ENCODE measurements around the gene ATP2B2. TPM values are rescaled to one million over a fixed set of nuclear protein-coding genes. Genes with fewer than 3 reads are reported as not detected.

ATP2B2 gene
- total RNA-seq, 4 donors from 2014 or later, result 0.42 to 2.0 (median 1.1) TPM

GRCh38 chr3:10534066-10534465 lies 28.7 kb upstream of the ATP2B2 start:
- H3K9me3 ChIP-seq, result peaks cover 0 to under 1% (median 0%) of the 10 kb centered on the region in 4 donors
- no peak for DNase-seq (ENCODE audit: low spot score in 2 of 2)
- WGBS, 2 donors, result 80 to 91% methylated on average over 4 of the region's 4 CpGs
- no peak overlapping the region for H3K27ac ChIP-seq
- no peaks in the 10 kb centered on the region for H3K27me3 ChIP-seq
- TF ChIP-seq CTCF (IDR thresholded peaks at IDR 0.05), result no peak
- no peak for TF ChIP-seq EP300 (IDR thresholded peaks at IDR 0.05)
- H3K36me3 ChIP-seq, result no peaks in the 10 kb centered on the region
- H3K4me3 ChIP-seq, result no peak overlapping the region
- H3K4me1 ChIP-seq, result no peaks in the 10 kb centered on the region

GRCh38 chr3:10533737-10534023 lies 28.3 kb upstream of the ATP2B2 start:
- Histone ChIP-seq H3K27ac (no peak overlapping the region), H3K9me3 (no peaks in the 10 kb centered on the region), H3K4me3 (no peak overlapping the region), H3K4me1 (no peaks in the 10 kb centered on the region), H3K27me3 (no peaks in the 10 kb centered on the region), H3K36me3 (no peaks in the 10 kb centered on the region)
- TF ChIP-seq EP300 (IDR thresholded peaks at IDR 0.05) (no peak), POLR2A (IDR thresholded peaks at IDR 0.05) (no peak), CTCF (IDR thresholded peaks at IDR 0.05) (no peak)
- DNase-seq (ENCODE audit: low spot score in 2 of 2), result no peak

GRCh38 chr3:10532939-10533736 lies 27.8 kb upstream of the ATP2B2 start:
- H3K27ac ChIP-seq, result no peak overlapping the region
- no peaks in the 10 kb centered on the region for H3K9me3 ChIP-seq
- no peak overlapping the region for H3K4me3 ChIP-seq
- 93% methylated on average over 7 of the region's 7 CpGs for WGBS, 2 donors
- no peaks in the 10 kb centered on the region for H3K4me1 ChIP-seq
- no peaks in the 10 kb centered on the region for H3K27me3 ChIP-seq
- no peak for DNase-seq (ENCODE audit: low spot score in 2 of 2)
- TF ChIP-seq POLR2A (IDR thresholded peaks at IDR 0.05) (no peak), EP300 (IDR thresholded peaks at IDR 0.05) (no peak), CTCF (IDR thresholded peaks at IDR 0.05) (no peak)
- no peaks in the 10 kb centered on the region for H3K36me3 ChIP-seq

- no peak for TF ChIP-seq POLR2A (IDR thresholded peaks at IDR 0.05)
- no peak for TF ChIP-seq EP300 (IDR thresholded peaks at IDR 0.05)
- TF ChIP-seq CTCF (IDR thresholded peaks at IDR 0.05), result no peak
- Histone ChIP-seq H3K4me3 (no peak overlapping the region), H3K9me3 (no peaks in the 10 kb centered on the region), H3K4me1 (no peaks in the 10 kb centered on the region), H3K27me3 (no peaks in the 10 kb centered on the region), H3K36me3 (no peaks in the 10 kb centered on the region), H3K27ac (no peak overlapping the region)
- no peak for DNase-seq (ENCODE audit: low spot score in 2 of 2)
- 34 to 69% methylated on average over 4 of the region's 6 CpGs for WGBS, 2 donors
Measured at GRCh38 chr3:10531031-10531430, 25.6 kb upstream of the ATP2B2 start.

- no peak for DNase-seq (ENCODE audit: low spot score in 2 of 2)
- Histone ChIP-seq H3K27ac (no peak overlapping the region), H3K9me3 (no peaks in the 10 kb centered on the region), H3K27me3 (no peaks in the 10 kb centered on the region), H3K4me1 (no peaks in the 10 kb centered on the region), H3K4me3 (no peak overlapping the region), H3K36me3 (no peaks in the 10 kb centered on the region)
- 76 to 77% methylated on average over 13 of the region's 13 CpGs for WGBS, 2 donors
- TF ChIP-seq CTCF (IDR thresholded peaks at IDR 0.05) (no peak), EP300 (IDR thresholded peaks at IDR 0.05) (no peak), POLR2A (IDR thresholded peaks at IDR 0.05) (no peak)
Measured at GRCh38 chr3:10530241-10530640, 24.9 kb upstream of the ATP2B2 start.

Measured in tibial nerve (tissue), 4 donors.